HepG2 (cell line): ENCODE measurements around the gene JMJD7.

Experiments used
- CTCF ChIP-seq: sonication (generic); formaldehyde crosslinking; IDR thresholded peaks from 2 replicates; pipeline ENCODE4 v1.5.0; 2020; ENCODE audit warnings: mild to moderate bottlenecking, missing genetic modification reagents, moderate library complexity
- EP300 ChIP-seq, 3 experiments: sonication (generic) in 1 of 3; formaldehyde crosslinking in 1 of 3; IDR thresholded peaks; 2 replicates each; pipeline versions ENCODE4 v1.5.1 to v1.6.1; 2011 to 2020; ENCODE audit warnings: low read depth in 2 of 3, low read length in 2 of 3, borderline replicate concordance in 1 of 3, improper control_type of control experiment in 1 of 3, mild to moderate bottlenecking in 1 of 3, missing genetic modification reagents in 1 of 3, moderate library complexity in 1 of 3
- ETV6 ChIP-seq: sonication (generic); formaldehyde crosslinking; conservative IDR thresholded peaks from 2 replicates; pipeline ENCODE4 v1.4.0; 2020; ENCODE audit warnings: missing genetic modification reagents
- FOXM1 ChIP-seq: sonication (generic); formaldehyde crosslinking; IDR thresholded peaks from 2 replicates; pipeline ENCODE4 v1.5.0; 2020; ENCODE audit warnings: missing genetic modification reagents
- NCOA2 ChIP-seq: sonication (generic); formaldehyde crosslinking; IDR thresholded peaks from 2 replicates; pipeline ENCODE4 v1.8.0; 2022; ENCODE audit warnings: inconsistent platforms
- NFAT5 ChIP-seq: sonication (generic); formaldehyde crosslinking; IDR thresholded peaks from 2 replicates; pipeline ENCODE4 v1.4.0; 2020; ENCODE audit warnings: missing genetic modification reagents
- PITX1 ChIP-seq: sonication (generic); formaldehyde crosslinking; IDR thresholded peaks from 2 replicates; pipeline ENCODE4 v1.5.1; 2020; ENCODE audit warnings: mild to moderate bottlenecking, missing genetic modification reagents
- ZNF790 ChIP-seq: sonication (generic); formaldehyde crosslinking; IDR thresholded peaks from 2 replicates; pipeline ENCODE4 v1.8.0; 2022; ENCODE audit warnings: missing genetic modification reagents, mild to moderate bottlenecking, borderline replicate concordance
- ZZZ3 ChIP-seq: sonication (generic); formaldehyde crosslinking; IDR thresholded peaks from 2 replicates; pipeline ENCODE4 v1.4.0; 2020; ENCODE audit warnings: missing genetic modification reagents, mild to moderate bottlenecking, borderline replicate concordance
- TF ChIP-seq, protein P1 (sequence below): sonication (generic); formaldehyde crosslinking; IDR thresholded peaks from 2 replicates; pipeline ENCODE4 v1.4.0; 2020; ENCODE audit warnings: missing genetic modification reagents

- TF ChIP-seq CTCF (no peak), PITX1 (CRISPR knock-in tag) (no peak), ETV6 (CRISPR knock-in tag) (no peak), EP300 (IDR thresholded peaks at IDR 0.05; ENCODE audit: low read depth in 2 of 2, low read length in 2 of 2) (no peak), EP300 (CRISPR knock-in tag; IDR thresholded peaks at IDR 0.05; ENCODE audit: borderline replicate concordance) (no peak), ZZZ3 (CRISPR knock-in tag) (no peak), FOXM1 (no peak), NCOA2 (CRISPR knock-in tag) (no peak), ZNF790 (CRISPR knock-in tag) (no peak), NFAT5 (CRISPR knock-in tag) (no peak)
- TF ChIP-seq, protein P1, sequence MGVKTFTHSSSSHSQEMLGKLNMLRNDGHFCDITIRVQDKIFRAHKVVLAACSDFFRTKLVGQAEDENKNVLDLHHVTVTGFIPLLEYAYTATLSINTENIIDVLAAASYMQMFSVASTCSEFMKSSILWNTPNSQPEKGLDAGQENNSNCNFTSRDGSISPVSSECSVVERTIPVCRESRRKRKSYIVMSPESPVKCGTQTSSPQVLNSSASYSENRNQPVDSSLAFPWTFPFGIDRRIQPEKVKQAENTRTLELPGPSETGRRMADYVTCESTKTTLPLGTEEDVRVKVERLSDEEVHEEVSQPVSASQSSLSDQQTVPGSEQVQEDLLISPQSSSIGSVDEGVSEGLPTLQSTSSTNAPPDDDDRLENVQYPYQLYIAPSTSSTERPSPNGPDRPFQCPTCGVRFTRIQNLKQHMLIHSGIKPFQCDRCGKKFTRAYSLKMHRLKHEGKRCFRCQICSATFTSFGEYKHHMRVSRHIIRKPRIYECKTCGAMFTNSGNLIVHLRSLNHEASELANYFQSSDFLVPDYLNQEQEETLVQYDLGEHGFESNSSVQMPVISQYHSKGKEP: no peak
Measured at GRCh38 chr15:41886741-41887140, 58.8 kb downstream of the JMJD7 start.
